Measurements from ENCODE around the gene LHX3.

DNA sequence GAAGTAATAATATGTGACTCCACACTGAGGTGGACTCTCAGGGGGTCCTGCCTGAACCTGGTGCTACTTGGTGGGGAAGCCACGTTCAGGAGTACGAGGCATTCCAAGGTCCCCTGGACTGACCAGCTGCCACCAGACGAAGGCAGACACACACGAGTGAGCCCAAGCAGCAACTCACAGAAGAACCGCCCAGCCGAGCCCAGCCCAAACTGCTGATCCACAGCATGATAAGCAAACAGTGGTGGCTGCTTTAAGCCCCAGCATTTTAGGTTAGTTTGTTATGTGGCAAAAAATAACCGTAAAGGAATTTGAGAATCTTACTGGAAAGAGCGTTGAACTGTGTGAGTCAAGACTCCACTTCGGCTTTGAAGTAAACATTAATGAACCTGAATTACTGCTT, 8.8 kb upstream of the LHX3 start:
- TF ChIP-seq, protein P1, sequence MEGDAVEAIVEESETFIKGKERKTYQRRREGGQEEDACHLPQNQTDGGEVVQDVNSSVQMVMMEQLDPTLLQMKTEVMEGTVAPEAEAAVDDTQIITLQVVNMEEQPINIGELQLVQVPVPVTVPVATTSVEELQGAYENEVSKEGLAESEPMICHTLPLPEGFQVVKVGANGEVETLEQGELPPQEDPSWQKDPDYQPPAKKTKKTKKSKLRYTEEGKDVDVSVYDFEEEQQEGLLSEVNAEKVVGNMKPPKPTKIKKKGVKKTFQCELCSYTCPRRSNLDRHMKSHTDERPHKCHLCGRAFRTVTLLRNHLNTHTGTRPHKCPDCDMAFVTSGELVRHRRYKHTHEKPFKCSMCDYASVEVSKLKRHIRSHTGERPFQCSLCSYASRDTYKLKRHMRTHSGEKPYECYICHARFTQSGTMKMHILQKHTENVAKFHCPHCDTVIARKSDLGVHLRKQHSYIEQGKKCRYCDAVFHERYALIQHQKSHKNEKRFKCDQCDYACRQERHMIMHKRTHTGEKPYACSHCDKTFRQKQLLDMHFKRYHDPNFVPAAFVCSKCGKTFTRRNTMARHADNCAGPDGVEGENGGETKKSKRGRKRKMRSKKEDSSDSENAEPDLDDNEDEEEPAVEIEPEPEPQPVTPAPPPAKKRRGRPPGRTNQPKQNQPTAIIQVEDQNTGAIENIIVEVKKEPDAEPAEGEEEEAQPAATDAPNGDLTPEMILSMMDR (IDR thresholded peaks at IDR 0.05) = no peak
- no peak for TF ChIP-seq POLR2A (IDR thresholded peaks at IDR 0.05)
